GM10266 (cell line): Measurements from ENCODE around the gene DISC1.

Source experiments
- DNase-seq: peaks from one replicate; pipeline ENCODE4 v3.0.0; 2012; ENCODE audit errors: extremely low spot score
- TF ChIP-seq, protein P1 (sequence below): IDR thresholded peaks from 2 replicates; pipeline ENCODE4 v1.5.1; 2012; ENCODE audit warnings: mild to moderate bottlenecking, low read depth; ENCODE audit not compliant: control insufficient read depth, insufficient read depth; ENCODE audit errors: missing control alignments

Gene DISC1

DNA sequence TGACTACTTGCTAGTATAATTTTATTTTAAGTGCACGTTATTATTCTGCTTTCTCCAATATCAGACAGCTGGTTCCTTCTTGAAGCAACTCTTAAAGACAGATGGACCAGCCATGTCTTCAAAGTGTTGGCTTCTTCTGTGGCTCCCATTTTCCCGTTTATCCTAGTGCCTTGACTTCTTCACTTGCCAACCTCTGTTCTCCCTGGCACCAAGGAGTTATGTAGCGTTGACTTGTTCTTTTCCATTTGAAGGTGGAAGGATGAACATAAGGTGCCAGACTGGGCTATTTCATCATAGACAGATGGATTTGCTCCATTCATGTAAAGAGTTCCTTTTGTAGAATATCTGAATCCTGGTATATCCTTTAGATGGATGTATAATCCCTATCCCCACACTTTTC lies 260.6 kb downstream of the DISC1 start:
- no peak for DNase-seq
- TF ChIP-seq, protein P1, sequence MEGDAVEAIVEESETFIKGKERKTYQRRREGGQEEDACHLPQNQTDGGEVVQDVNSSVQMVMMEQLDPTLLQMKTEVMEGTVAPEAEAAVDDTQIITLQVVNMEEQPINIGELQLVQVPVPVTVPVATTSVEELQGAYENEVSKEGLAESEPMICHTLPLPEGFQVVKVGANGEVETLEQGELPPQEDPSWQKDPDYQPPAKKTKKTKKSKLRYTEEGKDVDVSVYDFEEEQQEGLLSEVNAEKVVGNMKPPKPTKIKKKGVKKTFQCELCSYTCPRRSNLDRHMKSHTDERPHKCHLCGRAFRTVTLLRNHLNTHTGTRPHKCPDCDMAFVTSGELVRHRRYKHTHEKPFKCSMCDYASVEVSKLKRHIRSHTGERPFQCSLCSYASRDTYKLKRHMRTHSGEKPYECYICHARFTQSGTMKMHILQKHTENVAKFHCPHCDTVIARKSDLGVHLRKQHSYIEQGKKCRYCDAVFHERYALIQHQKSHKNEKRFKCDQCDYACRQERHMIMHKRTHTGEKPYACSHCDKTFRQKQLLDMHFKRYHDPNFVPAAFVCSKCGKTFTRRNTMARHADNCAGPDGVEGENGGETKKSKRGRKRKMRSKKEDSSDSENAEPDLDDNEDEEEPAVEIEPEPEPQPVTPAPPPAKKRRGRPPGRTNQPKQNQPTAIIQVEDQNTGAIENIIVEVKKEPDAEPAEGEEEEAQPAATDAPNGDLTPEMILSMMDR = no peak

DNA sequence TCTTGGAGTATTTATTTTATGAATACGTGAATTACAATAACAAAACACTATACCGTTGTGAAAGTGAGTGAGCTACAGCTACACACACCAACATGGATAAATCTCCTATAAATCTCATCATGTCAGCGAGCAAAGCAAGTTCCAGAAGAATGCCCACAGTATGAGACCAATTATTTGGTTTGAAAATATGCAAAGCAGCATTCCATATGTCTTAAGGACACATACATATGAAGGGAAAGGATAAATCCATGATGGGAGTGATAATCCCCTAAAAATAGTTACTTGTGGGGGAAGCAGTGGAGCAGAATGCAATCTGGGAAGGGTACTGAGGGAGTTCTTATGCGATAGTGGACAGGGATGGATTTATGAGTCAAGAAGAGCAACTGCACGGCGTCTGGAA lies 261.3 kb downstream of the DISC1 start:
- TF ChIP-seq, protein P1 = no peak
- no peak for DNase-seq

DNA sequence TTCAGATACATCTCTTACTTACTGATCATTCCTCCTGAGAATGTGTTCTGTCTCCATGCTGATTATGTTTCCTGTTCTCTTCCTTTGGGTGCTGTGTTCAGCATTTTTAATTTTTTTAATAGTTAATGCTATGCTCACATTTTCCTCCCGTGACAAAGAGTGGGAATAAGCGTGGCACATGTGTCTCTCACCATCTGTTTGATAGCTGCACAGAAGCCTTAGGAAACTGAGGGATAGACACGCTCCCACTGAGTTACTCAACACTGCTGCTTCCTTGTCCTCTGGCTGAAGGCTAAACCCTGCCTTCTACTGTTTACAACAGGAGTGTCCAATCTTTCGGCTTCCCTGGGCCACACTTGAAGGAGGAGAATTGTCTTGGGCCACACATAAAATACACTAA lies 264.2 kb downstream of the DISC1 start:
- no peak for DNase-seq
- TF ChIP-seq, protein P1 = no peak

DNA sequence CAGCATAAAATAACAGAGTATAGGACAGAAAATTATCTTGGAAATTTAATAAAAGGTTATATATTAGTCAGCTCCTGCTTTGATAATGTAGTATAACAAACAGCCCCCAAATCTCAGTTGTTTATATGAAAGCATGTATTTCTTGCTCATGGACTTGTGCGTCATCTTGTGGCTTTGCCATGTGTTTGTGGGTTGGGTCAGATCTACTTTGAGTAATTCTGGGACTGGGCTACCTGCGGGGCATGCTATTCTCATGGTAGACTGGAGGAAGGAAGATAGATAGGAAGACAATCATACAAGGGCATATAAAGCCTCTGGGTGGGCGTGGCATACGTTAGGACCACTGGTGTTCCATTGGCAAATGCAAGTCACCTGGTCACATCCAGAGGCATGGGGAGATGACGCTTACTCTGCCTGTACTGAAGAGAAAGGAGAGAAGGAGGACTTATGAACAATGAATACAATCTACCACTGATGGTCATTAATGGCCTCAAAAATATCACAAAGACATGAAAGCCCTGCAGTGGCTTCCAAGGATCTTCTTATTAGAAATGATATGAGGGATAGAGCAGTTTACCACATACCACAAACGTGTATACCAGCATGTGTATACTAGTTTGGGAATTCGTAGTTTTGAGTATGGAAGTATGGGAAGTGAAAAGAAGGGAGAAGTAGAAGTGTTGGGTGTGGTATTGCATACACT lies 267.0 kb downstream of the DISC1 start:
- TF ChIP-seq, protein P1 = no peak

DNA sequence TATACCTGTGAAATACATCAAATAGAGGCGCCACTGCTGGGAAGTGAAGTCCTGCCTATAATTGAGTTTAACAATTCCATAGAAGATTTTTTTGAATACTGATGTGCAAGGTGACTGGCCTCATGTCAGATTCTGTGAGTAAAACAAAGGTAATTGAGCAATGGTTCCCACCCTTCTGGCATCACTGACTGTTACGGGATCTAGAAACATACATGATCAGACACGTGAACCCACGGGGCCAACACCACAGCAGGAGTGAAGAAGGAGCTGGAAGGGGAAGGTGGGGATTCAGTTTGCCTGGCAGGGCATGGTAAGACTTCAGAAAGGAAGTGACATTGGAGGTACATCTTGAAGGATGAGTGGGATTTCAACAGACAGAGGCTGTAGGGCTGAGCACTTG lies 270.2 kb downstream of the DISC1 start:
- DNase-seq = no peak

More for the DNA sequence above, 267.0 kb downstream of the DISC1 start:
- DNase-seq = no peak

DNA sequence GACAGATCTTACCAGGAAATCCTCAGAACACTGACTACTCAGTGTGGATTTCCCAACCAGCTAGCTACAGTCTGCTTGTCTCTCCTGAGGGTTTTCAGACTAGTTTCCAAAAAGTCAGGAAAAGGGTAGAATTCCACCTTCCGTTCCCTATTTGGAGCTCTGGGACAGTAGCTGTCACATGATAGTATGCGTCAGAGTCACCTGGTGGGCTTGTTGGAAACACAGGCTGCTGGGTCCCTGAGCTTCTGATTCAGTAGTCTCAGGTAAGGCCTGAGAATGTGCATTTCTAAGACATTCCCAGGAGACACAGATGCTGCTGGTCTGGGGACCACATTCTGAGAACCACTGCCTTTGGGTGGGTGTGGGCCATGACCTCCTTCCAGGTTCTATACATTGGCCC lies 272.5 kb downstream of the DISC1 start:
- TF ChIP-seq, protein P1 = no peak
- no peak for DNase-seq

More for the DNA sequence above, 270.2 kb downstream of the DISC1 start:
- TF ChIP-seq, protein P1 = no peak

DNA sequence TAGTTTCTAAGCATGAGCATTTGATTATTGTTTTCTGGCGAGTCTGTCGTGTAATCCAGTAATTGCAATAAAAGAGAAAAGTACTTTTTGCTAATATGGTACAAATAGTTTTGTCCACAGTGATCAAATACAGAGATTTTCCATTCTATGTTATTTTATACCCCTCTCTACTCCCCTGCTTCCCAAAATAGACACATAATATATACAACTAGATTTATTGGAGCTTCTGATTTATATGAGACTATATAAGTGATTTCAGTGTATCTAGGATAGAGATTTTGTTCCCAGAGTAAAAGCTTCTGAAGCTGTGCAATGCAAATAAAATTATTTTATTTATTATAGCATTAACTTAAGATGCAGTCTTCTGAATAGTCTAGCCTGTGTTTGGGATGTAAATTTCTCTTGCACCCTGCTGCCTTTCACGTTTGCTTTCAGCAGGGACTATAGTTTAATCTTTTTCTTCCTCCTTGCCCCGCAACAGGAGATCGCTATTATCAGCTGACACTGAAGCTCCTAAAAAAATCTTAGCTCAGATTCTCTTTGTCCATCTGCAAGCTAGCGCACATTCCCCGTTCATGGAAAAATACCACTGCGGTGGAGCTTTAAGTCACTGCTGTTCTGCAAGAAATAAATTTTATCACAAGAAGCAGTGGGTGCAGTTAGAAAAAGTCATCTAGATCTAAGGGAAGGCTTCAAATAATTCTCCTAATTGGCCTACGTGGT lies 273.3 kb downstream of the DISC1 start:
- DNase-seq = no peak
- TF ChIP-seq, protein P1 = no peak
